ENCODE data around the gene CLIP1.

DNA sequence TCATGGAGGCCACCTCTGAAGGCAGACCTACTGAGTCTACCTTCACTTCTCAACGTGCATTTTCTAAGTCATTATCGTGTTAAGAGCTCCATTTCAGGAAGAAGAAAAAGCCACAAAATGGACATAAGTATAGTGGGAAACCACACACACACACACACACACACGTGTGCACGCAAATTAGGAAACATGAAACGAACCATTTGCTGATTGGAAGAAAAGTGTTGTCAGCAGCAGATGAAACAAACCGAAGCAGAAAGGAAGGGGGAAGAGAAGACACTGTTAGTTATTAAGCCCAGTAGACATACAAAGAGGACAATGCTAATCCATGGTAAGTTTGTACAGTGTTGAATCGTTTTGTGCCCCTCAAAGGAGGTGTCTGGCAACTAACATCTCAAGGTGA, 146.2 kb downstream of the CLIP1 start:
- TF ChIP-seq, protein P1, sequence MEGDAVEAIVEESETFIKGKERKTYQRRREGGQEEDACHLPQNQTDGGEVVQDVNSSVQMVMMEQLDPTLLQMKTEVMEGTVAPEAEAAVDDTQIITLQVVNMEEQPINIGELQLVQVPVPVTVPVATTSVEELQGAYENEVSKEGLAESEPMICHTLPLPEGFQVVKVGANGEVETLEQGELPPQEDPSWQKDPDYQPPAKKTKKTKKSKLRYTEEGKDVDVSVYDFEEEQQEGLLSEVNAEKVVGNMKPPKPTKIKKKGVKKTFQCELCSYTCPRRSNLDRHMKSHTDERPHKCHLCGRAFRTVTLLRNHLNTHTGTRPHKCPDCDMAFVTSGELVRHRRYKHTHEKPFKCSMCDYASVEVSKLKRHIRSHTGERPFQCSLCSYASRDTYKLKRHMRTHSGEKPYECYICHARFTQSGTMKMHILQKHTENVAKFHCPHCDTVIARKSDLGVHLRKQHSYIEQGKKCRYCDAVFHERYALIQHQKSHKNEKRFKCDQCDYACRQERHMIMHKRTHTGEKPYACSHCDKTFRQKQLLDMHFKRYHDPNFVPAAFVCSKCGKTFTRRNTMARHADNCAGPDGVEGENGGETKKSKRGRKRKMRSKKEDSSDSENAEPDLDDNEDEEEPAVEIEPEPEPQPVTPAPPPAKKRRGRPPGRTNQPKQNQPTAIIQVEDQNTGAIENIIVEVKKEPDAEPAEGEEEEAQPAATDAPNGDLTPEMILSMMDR (conservative IDR thresholded peaks at IDR 0.05; ENCODE audit: low read length): no peak
- no peak for TF ChIP-seq EZH2phosphoT487 (IDR thresholded peaks at IDR 0.05; ENCODE audit: borderline replicate concordance, low read depth, low read length)
